Activated naive CD4-positive, alpha-beta T cell (primary cell): Measurements from ENCODE around the gene RB1.
"Not testable (repeated sequence)": the region's sequence is repeated elsewhere in the genome, so short reads cannot be mapped to it uniquely, and the experiment has no call there.

Source experiments
- DNase-seq, 4 experiments: peaks; one replicate each; lab custom pipeline; 2025; lab: John Stamatoyannopoulos, UW

Gene RB1

GRCh38 chr13:48349525-48349924 lies 46.0 kb downstream of the RB1 start:
- no peak for DNase-seq

GRCh38 chr13:48353590-48353989 lies 50.0 kb downstream of the RB1 start:
- no peak for DNase-seq

DNA sequence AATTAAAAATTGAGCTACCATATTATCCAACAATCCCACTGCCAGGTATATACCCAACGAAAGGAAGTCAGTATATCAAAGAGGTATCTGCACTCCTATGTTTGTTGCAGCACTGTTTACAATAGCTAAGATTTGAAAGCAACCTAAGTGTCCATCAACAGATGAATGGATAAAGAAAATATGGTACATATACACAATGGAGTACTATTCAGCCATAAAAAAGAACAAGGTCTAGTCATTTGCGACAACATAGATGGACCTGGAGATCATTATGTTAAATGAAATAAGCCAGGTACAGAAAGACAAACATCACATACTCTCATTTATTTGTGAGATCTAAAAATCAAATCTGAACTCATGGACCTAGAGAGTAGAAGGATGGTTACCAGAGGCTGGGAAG lies 52.0 kb downstream of the RB1 start:
- DNase-seq = not testable (repeated sequence)

DNA sequence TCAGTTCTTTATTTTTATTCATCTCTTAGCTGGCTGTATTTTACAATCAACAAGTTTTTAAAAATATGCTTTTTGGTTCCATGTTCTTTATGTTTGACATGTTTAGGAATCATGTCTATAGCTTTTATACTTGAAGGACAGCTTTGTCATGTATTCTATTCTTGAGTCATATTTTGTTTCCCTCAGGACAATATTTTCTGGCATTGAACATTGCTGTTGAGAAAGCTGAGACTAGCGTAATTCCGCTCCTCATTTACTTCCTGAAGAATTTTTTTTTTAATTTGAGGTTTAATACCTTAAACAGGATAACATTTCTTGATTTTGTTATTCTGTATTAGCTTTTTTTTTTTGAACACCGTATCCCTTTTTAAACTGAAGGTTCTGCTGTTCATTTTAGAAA lies 53.2 kb downstream of the RB1 start:
- no peak for DNase-seq

GRCh38 chr13:48369988-48370387 lies 66.4 kb downstream of the RB1 start:
- DNase-seq = no peak

DNA sequence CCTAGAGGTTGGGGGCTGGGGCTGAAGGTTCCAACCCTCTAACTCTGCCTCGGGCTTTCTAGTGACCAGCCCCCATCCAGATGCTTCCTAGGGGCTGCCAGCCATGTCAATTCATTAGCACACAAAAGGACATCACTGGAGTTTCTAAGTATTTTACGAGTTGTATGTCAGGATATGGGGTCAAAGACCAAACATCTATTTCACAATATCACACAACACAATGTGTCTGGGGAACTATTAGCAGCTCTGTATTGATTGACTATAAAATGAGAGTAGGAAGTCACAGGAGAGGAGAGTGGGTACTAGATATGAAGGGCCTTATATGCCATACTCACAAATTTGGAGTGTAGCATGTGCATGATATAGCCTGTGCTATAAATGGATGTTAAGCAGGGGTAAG lies 67.3 kb downstream of the RB1 start:
- DNase-seq = no peak

DNA sequence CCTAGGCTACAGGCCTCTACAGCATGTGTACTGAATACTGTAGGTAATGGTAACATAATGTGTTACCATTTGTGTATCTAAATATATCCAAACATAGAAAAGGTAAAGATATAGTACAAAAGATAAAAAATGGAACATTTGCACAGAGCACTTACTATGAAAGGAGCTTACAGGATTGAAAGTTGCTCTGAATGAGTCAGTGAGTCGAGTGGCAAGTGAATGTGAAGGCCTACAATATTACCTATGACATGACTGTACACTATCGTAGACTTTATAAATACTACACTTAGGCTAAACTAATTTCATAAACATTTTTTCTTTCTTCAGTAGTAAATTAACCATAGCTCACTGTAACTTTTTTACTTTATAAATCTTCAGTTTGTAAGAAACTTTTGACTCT lies 74.3 kb downstream of the RB1 start:
- DNase-seq = no peak

- no peak for DNase-seq
Measured at GRCh38 chr13:48380581-48380980, 77.0 kb downstream of the RB1 start.

DNA sequence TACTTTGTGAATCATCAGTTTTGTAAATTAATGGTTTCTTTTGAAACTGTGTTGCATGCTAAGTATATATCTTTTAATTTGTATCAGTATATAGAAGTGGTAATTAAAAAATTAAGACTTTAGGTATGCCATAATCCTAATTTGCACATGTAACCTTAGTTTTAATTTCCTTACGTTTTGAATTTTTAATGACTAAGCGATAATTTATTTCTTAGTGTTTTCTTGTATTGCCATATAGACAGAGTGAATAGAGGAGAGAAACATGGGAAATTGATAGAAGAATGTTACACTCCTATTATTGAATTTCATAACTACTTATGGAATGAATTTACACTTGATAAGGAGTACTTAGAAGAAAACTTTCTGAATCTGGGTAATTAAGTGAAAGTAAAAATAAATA lies 79.8 kb downstream of the RB1 start:
- no peak for DNase-seq

DNA sequence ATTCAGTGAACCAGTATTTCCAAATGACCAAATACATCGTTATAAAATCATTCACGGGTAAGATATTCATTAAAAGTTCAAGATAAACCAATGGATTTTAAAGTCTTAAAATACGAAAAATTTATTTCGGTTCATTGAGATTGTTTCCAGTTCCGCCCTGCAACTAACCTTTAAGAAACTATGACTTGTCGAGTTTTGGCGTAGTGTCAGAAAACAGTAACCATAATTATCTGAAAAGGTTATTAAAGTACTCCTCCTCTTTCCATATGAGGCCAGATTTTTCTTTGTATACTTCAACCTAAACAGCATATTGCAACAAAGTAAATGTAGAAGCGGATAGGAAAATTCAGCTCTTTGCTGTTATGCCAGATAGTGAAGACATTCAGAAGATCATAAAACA lies 83.3 kb downstream of the RB1 start:
- no peak for DNase-seq

DNA sequence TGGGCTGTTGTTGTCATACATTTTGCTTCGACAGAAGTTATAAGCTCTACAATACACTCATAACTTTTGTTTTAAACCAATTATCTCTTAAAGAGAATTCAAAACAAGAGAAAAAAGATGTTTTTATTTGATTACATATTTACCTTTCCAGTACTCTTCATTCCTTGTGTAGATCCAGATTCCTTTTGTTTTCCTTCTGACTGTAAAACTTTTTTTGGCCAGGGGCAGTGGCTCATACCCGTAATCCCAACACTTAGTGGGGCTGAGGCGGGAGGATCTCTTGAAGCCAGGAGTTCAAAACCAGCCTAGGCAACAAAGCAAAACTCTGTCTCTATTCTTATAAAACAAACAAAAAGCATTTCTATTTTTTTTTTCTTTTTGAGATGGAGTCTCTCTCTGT lies 87.7 kb downstream of the RB1 start:
- no peak for DNase-seq

GRCh38 chr13:48393030-48393697 lies 89.6 kb downstream of the RB1 start:
- DNase-seq = no peak

- DNase-seq = no peak
Measured at GRCh38 chr13:48393698-48394085, 90.1 kb downstream of the RB1 start.

GRCh38 chr13:48397744-48398143 lies 94.2 kb downstream of the RB1 start:
- DNase-seq = no peak

GRCh38 chr13:48398450-48399095 lies 95.0 kb downstream of the RB1 start:
- no peak for DNase-seq

DNA sequence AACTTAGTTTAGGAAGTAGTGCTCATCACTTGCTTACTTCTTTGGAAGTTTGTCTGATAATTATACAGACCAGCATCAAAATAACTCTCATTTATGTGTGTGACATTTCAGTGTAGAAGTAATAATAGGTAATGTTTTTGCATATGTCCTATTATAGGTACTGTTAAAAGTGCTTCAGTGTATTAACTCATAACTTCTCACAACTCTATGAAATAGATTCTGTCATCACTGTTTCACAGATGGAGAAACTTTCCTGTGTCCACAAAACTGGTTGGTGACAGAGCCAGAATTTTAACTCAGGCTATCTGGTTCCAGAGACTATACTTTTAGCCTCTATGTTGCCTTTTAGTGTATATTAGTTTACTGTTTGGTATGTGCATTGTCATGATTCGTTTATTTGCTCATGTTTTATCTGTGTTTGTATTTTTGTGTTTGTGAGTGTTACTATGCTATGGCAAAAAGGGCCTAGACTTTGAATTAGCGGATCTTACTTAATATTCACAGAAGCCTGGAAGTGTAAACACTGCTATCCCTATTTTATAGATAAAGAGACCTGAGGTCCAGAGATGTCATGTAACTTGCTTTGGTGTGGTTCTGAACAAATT lies 96.6 kb downstream of the RB1 start:
- no peak for DNase-seq

- DNase-seq = no peak
Measured at GRCh38 chr13:48400850-48401291, 97.3 kb downstream of the RB1 start.

GRCh38 chr13:48401480-48401879 lies 97.9 kb downstream of the RB1 start:
- DNase-seq = no peak

- DNase-seq = no peak
Measured at GRCh38 chr13:48402325-48402932, 98.9 kb downstream of the RB1 start.

DNA sequence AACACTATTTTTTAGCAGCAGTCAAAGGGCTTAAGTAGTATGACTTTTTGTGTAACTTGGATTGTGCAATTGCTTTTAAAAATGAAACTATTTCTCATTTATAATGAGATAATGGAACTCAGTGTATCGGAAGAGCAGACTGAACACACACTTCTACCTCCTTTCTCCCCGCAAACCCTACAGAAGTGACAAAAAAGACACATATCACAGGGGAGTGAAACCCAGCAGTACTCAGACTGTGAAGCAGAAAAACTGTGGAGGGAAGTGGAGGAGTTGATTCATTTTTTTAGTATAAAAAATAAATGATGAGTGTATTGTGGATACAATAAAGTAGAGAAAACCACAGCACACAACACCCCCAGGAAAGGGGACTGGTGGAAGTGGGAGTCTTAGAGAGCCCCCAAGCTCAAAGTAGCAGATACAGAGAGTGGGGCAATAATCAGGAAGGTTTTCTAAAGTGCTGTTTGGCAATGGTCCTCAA lies 99.6 kb downstream of the RB1 start:
- no peak for DNase-seq

- DNase-seq = no peak
Measured at GRCh38 chr13:48403913-48404312, 100.4 kb downstream of the RB1 start.

DNA sequence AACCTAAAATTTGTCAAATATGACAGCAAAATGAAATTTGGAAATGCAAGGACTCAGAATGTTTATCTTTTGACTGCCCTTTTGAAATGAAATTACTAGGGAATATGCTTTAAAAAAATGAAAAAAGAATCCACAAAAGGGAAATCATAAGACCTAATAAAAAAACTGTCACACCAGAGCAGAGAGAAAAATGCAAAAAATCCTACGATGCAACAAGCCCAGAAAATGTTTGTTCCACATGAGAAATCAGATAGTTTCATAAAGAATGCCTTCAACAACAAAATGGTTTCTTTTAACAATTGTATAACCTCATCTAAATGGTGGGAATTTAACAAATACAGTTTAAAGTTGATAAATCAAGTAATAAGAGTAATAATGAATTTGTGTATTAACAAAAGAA lies 101.4 kb downstream of the RB1 start:
- DNase-seq = no peak

- no peak for DNase-seq
Measured at GRCh38 chr13:48405875-48406274, 102.3 kb downstream of the RB1 start.
